ENCODE data around the gene ZSCAN9. TPM values are rescaled to one million over a fixed set of nuclear protein-coding genes. Genes with fewer than 3 reads are reported as not detected.

ZSCAN9 gene
- total and polyA plus RNA-seq, 9 of the 15 experiments (the other 6 are each of a cell fraction or from before 2014, with no cell fraction given), result 18.8 to 48.9 (median 28.7) TPM

DNA sequence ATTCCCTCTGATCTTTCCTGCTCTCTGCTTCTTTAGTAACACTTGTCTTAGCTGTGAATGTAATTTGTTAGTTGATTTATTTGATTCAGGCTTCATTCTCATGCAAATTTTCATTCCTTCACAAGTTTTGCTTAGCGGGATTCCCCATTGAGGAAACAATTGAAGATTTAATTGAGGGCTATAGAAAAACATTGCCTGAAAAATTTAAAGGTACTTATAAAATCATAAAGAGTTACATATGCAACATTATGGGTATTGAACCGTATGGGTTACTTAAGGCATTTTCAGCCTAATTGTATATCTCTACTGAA is 11.9 kb upstream of the ZSCAN9 start (continued):
- TF ChIP-seq, protein P1, sequence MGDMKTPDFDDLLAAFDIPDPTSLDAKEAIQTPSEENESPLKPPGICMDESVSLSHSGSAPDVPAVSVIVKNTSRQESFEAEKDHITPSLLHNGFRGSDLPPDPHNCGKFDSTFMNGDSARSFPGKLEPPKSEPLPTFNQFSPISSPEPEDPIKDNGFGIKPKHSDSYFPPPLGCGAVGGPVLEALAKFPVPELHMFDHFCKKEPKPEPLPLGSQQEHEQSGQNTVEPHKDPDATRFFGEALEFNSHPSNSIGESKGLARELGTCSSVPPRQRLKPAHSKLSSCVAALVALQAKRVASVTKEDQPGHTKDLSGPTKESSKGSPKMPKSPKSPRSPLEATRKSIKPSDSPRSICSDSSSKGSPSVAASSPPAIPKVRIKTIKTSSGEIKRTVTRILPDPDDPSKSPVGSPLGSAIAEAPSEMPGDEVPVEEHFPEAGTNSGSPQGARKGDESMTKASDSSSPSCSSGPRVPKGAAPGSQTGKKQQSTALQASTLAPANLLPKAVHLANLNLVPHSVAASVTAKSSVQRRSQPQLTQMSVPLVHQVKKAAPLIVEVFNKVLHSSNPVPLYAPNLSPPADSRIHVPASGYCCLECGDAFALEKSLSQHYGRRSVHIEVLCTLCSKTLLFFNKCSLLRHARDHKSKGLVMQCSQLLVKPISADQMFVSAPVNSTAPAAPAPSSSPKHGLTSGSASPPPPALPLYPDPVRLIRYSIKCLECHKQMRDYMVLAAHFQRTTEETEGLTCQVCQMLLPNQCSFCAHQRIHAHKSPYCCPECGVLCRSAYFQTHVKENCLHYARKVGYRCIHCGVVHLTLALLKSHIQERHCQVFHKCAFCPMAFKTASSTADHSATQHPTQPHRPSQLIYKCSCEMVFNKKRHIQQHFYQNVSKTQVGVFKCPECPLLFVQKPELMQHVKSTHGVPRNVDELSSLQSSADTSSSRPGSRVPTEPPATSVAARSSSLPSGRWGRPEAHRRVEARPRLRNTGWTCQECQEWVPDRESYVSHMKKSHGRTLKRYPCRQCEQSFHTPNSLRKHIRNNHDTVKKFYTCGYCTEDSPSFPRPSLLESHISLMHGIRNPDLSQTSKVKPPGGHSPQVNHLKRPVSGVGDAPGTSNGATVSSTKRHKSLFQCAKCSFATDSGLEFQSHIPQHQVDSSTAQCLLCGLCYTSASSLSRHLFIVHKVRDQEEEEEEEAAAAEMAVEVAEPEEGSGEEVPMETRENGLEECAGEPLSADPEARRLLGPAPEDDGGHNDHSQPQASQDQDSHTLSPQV (IDR thresholded peaks at IDR 0.05), result no peak
- no peak for TF ChIP-seq CEBPB (tag; IDR thresholded peaks at IDR 0.05)
- TF ChIP-seq, protein P2, sequence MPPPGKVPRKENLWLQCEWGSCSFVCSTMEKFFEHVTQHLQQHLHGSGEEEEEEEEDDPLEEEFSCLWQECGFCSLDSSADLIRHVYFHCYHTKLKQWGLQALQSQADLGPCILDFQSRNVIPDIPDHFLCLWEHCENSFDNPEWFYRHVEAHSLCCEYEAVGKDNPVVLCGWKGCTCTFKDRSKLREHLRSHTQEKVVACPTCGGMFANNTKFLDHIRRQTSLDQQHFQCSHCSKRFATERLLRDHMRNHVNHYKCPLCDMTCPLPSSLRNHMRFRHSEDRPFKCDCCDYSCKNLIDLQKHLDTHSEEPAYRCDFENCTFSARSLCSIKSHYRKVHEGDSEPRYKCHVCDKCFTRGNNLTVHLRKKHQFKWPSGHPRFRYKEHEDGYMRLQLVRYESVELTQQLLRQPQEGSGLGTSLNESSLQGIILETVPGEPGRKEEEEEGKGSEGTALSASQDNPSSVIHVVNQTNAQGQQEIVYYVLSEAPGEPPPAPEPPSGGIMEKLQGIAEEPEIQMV (tag; conservative IDR thresholded peaks at IDR 0.05; ENCODE audit: low read depth), result no peak
- no peak for TF ChIP-seq NFE2 (IDR thresholded peaks at IDR 0.05; ENCODE audit: low read depth)
- TF ChIP-seq CGGBP1 (CRISPR knock-in tag; IDR thresholded peaks at IDR 0.05), result no peak
- 0 out of 2 replicates have a peak, but pooled peaks have one; percentile 6 for TF ChIP-seq SIN3B (IDR thresholded peaks at IDR 0.05; ENCODE audit: low read depth)
- TF ChIP-seq ZNF41 (CRISPR knock-in tag; conservative IDR thresholded peaks at IDR 0.05), result no peak
- no peak for TF ChIP-seq ZFX (CRISPR knock-in tag; IDR thresholded peaks at IDR 0.05)
- no peak for TF ChIP-seq SETDB1 (IDR thresholded peaks at IDR 0.05; ENCODE audit: low read length)
- no peak for TF ChIP-seq ZNF717 (CRISPR knock-in tag; IDR thresholded peaks at IDR 0.05)
- TF ChIP-seq STAT6 (CRISPR knock-in tag; IDR thresholded peaks at IDR 0.05), result no peak; the same call in 1 of the 2 replicates
- TF ChIP-seq RUNX1 (IDR thresholded peaks at IDR 0.05; ENCODE audit: low read depth), result no peak
- 0 out of 2 replicates have a peak, but pooled peaks have one; percentile 64 for TF ChIP-seq PREB (CRISPR knock-in tag; IDR thresholded peaks at IDR 0.05)
- no peak for TF ChIP-seq SMARCA4 (IDR thresholded peaks at IDR 0.05)
- no peak for TF ChIP-seq PCBP2 (IDR thresholded peaks at IDR 0.05; ENCODE audit: low read depth, low read length, poor library complexity, severe bottlenecking)
- TF ChIP-seq NCOA2 (IDR thresholded peaks at IDR 0.05; ENCODE audit: partially characterized antibody in 2 of 2), result peak in 1 of 2 experiments; percentile 4
- no peak for TF ChIP-seq KAT7 (CRISPR knock-in tag; IDR thresholded peaks at IDR 0.05; ENCODE audit: borderline replicate concordance)
- peak; percentile 68; the same call in 1 of the 2 replicates for TF ChIP-seq SMARCA5 (IDR thresholded peaks at IDR 0.05)
- 0 out of 2 replicates have a peak, but pooled peaks have one; percentile 49 for TF ChIP-seq ZFP30 (CRISPR knock-in tag; IDR thresholded peaks at IDR 0.05; ENCODE audit: borderline replicate concordance)
- no peak for TF ChIP-seq XRCC3 (IDR thresholded peaks at IDR 0.05)

All from K562 (cell line).